HG03558 (cell line): Measurements from ENCODE around the gene HS6ST1.

Experiments used
- ATAC-seq: cut with Tn5 transposase; IDR thresholded peaks from one replicate; pipeline ENCODE4 v1.9.1; 2021; ENCODE audit warnings: moderate number of reproducible peaks; ENCODE audit not compliant: unreplicated experiment; ENCODE audit errors: extremely low read depth

HS6ST1 gene

GRCh38 chr2:128311755-128312341, 6.8 kb downstream of the HS6ST1 start:
- ATAC-seq: no peak

GRCh38 chr2:128311216-128311754, 7.4 kb downstream of the HS6ST1 start:
- no peak for ATAC-seq

GRCh38 chr2:128310761-128311160, 7.9 kb downstream of the HS6ST1 start:
- no peak for ATAC-seq

GRCh38 chr2:128310094-128310716, 8.5 kb downstream of the HS6ST1 start:
- no peak for ATAC-seq

- ATAC-seq: no peak
Observed at GRCh38 chr2:128309280-128310093, 9.2 kb downstream of the HS6ST1 start.

GRCh38 chr2:128308889-128309279, 9.8 kb downstream of the HS6ST1 start:
- no peak for ATAC-seq

- ATAC-seq: no peak
Observed at GRCh38 chr2:128308284-128308731, 10.4 kb downstream of the HS6ST1 start.

- ATAC-seq: no peak
Observed at GRCh38 chr2:128307595-128307994, 11.1 kb downstream of the HS6ST1 start.

GRCh38 chr2:128306931-128307460, 11.7 kb downstream of the HS6ST1 start:
- no peak for ATAC-seq

GRCh38 chr2:128306081-128306930, 12.4 kb downstream of the HS6ST1 start:
- ATAC-seq: no peak

GRCh38 chr2:128305555-128306080, 13.1 kb downstream of the HS6ST1 start:
- peak; percentile 57 for ATAC-seq

- no peak for ATAC-seq
Observed at GRCh38 chr2:128304715-128305554, 13.7 kb downstream of the HS6ST1 start.

GRCh38 chr2:128304330-128304714, 14.3 kb downstream of the HS6ST1 start:
- no peak for ATAC-seq

GRCh38 chr2:128303911-128304310, 14.8 kb downstream of the HS6ST1 start:
- no peak for ATAC-seq

- ATAC-seq: no peak
Observed at GRCh38 chr2:128303095-128303791, 15.4 kb downstream of the HS6ST1 start.

- ATAC-seq: no peak
Observed at GRCh38 chr2:128302744-128303067, 16.0 kb downstream of the HS6ST1 start.

- no peak for ATAC-seq
Observed at GRCh38 chr2:128302011-128302743, 16.5 kb downstream of the HS6ST1 start.

GRCh38 chr2:128301501-128301966, 17.1 kb downstream of the HS6ST1 start:
- ATAC-seq: no peak
